ENCODE results near the gene SMPD3.

Gene SMPD3

DNA sequence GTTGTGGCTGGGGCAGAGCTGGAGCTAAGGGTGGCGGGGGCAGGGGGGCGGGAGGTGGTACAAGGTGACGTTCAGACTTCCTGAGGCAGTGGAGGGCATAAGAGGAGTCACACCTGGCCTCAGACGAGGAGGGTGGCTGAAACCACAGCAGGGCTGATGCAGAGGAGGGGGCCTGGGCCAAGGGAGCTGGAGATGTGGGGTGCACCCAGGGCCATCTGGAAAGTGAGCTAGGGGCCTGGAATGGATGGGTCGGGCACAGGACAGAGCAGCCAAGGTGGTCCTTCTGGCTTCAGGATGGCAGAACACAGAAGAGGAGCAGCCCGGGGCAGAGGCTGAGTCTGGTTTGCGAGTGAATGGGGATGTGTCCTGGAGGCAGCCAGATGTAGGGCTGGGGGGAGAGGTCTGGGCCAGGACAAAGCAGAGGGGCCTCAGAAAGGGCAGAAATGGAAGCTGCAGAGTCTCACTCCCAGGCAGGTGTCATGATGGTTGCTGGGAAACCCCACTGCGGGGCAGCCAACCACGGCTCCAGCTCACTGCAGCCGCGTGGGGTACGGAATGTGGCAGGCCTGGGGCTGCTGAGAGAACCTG, 79.9 kb downstream of the SMPD3 start:
- no peak for FAIRE-seq

DNA sequence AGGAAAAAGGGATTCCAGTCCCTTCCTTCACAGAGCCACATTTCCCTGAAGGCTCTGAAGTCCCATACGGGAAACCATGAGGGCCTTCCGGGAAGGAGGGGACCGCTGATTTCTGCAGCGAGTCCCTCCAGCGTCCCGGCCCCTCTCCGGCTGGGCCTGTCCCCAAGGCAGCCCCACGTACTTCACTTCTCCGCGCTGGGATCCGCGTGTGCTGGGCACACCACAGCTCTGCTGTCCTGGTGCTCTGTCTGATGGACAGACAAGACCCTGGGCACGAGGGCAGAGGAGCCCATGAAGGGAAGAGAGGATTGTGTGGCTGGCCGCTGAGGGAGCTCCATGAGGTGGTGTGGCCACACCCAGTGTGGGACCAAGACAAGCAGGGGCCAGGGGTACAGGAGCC, 80.4 kb downstream of the SMPD3 start:
- no peak for FAIRE-seq

DNA sequence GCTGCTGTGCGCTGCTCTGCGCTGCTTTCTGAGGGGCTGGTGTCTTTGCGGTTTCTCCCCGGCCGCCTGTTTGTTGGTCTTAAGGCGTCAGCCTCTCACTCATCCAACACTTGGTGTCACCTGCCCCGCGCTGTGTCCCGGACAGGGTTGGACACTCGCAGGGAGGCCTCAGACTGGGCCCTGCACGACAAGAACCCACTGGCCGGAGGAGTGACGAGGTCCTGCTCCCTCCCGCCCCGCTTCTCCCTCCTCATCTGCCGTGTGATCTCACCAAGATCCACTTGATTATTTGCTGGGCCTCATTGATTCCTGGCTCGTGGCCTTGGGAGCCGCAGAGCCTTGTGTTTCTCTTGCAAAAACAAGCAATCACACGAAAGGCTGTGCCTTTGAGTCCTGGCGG, 80.9 kb downstream of the SMPD3 start:
- no peak for FAIRE-seq

DNA sequence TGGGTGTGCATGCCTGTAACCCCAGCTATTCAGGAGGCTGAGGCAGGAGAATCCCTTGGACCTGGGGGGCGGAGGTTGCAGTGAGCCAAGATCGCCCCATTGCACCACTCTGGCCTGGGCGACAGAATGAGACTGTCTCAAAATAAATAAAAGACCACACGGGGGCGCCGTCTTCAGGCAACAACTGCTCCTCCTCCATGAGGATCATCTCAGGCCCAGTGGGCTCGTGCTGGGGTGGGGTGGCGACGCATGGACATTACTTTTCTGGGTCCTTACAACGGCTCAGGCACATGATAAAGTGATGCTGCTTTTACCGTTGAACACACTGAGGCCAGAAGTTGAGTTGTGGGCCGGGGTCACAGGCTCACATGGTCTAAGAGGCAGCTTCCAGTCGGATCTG, 81.3 kb downstream of the SMPD3 start:
- FAIRE-seq: no peak

DNA sequence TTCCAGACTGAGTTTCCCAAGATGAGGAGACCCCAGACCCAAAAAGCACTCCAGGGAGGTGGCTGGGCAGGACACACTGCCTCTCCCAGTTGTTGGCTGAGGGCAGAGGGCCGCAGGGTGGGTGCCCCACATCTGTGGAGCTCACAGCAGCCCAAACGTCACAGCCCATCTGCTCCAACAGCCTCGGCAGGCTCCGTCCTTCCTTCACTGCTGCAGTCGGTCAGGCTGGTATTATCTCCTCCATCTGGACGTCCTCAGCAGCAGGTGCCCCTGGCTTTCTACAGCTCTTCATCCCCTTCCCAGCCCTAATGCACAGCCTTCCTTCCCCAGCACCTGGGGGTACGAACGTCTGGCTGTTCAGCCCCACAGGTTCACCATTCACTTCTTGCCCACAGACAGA, 82.2 kb downstream of the SMPD3 start:
- no peak for FAIRE-seq

DNA sequence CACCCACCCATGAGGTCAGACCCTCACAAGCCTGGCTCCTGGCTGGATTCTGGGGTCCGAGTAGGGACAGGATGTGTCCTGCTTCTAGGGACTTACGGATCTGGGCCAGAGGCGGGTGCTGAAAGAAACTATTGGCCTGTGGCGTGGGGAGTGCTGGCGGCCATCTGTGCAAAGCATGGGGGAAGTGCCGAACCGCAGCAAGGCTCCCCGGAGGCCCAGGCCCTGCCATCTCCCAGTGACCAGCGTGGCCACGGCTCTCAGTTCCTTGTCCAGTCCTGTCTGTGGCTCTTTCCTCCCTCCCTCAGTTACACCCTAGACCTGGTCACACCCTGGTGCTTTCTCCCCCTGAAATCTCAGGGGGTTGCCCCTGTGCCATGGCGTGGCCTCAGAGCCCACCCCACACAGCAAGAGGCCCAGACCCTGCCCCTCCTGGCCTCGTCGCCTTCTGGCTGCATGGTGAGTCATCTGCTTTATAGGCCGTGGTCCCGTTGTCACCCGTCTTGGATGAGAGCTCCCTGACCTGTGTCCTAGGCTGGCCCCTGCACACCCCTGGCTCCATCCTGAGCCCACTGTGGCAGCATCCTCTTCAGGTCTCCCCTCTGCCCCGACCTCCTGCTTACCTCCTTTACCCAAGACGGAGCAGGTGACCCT, 83.0 kb downstream of the SMPD3 start:
- FAIRE-seq: no peak

DNA sequence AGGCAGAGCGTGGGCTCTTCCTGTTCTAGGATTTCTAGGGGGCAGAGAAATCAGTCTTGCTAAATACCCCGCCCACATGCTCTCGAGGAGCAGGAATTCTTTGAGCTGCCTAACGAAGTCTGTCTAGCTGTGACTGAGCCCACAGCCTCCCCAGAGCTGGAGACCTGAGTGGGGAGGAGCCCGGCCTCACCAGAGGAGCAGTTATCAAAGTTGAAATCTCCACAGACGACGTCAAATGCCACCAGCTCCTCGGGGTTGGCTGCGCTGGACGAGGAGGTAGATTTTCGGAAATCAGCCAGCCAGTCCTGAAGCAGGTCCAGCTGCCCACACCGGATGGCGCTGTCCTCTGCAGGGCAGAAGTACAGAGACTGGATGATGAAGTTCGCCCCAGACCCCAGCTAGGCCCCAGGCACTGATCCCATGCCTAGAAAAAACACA, 83.7 kb downstream of the SMPD3 start:
- FAIRE-seq: no peak

DNA sequence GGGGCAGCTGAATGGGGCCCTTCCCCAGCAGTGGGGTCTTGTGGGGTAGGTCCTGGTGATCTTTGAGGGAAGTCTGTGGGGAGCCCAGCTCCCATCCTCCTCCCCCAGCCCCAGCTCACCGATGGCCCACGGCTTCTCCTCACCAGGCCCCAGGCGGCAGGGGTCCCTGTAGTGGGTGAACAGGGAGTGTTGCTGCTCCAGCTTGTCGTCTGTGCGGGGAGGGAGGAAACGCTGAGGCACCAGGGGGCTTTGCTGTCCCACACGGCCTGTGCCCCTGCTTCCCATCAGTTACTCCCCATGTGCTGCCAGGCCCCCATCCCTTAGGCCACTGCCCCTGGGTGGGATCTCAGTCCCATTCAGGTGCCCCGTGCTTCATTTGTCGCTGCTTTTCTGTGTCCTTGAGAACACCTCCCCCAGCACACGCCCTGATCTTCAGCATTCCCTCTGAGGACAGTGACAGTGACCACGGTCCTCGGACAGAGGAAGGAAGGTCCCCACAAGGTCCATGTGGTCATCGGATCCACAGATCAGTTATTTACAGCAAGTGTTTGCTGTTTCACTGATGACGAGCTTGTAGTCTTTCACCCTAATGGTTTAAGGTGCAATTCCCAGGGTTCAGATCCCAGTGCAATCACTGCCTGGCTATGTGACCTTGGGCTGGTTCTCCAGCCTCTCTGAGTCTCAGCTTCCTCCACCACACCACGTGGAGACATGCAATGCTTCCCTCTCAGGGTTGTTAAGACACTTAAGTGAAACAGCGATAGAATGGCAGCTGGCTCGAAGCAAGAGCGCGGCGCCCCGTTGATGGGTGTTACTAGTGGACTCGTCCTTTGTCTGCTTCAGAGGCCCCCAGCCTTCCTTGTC, 84.4 kb downstream of the SMPD3 start:
- FAIRE-seq: no peak

DNA sequence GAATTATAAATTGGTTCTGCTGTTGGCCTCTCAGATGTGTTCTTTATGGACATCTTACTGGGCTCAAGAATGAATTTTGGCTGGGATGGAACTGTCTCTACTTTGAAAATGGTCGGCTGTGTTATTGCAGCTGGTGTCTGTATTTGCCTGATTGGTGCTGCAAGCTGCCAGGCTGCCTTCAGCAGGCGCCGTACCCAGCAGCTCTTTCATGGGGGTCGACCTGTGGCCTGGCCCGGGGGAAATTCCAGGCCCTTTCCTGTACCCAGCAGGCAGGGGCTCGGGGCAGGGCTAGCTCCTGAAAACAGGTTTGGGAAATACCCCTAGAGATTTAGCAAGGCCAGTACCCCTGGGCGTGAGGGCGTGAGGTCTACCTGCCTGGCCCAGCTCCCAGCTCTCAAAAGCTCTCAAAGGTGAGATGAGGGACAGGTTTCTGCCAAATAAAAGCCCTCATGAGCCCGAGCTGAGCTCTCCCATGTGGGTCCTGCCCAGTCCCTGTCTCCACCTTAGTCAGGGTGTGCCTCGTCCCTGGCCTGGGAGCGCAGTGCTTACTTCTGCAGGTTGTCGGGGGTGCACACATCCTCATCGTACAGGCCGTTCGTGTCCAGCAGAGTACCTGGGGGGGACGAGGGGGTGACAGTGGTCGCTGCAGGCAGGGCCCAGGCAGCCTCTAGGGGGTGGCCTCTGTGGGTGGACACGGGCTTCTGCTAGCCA, 85.2 kb downstream of the SMPD3 start:
- no peak for FAIRE-seq

DNA sequence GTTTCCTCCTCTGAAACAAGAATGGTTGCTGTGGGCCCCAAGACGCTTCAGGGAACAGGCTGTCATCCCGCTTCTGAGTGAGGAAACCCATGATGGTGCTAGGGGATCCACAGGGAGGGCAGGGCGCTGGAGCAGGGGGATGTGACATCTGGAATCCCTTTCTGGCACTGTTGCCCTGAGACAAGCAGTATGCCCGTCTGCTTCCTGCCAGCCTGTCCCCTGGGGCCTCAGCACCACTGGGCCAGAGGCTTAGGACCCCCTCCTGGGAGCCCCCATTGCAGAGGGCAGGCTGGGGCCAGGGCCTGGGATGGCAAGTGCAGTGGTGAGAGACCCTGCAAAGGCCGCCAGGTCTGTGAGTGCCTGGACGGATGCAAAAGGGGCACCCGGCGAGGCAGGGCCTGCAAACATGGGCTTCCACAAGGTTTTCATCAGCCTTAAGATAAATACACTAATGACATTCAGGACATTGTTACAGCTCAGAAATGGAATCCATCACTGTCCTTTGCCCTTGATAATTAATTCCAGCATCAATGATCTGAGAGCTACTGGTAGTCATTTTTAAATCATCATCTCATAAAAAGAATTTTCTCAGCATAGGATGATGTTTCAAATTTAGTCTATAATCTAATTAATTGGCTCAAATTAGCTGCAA, 85.9 kb downstream of the SMPD3 start:
- no peak for FAIRE-seq

DNA sequence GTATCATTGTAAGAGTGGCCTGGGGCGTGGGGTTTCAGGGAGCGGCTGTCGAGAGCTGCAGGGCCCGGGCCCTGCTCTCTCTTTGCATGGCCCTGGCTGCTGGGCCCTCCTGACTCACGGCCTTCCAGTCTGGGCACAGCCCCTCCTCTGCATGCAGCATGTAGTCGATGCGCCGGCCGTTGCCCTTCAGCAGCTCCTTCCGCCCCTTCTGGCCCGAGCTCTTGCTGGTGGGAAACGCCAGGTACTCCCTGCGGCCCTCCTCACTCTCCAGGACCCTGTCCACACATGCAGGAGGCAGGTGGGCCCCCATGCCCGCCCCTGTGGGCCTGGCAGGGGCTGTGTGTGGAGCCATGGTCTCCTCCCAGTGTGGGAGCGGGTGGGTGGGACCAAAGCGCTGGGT, 86.8 kb downstream of the SMPD3 start:
- no peak for FAIRE-seq

DNA sequence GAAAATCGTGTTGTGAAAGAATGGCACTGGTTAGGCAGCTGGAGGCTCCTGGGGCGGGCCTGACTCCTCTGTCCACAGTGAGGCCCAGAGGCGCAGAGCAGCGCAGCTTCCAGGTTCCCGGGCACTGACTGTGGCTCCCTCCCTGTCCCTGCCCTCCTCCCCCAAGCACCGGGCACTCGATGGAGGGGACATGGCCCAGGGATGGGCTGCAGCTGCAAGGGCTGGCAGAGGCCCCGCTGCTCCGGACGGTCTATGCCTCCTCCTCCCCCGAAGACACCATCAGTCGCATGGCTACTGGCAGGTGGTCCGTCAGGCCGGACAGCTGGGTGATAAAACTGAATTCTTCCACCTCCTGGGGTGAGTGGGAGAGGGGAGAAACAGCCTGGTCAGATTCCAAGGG, 87.4 kb downstream of the SMPD3 start:
- FAIRE-seq: no peak

DNA sequence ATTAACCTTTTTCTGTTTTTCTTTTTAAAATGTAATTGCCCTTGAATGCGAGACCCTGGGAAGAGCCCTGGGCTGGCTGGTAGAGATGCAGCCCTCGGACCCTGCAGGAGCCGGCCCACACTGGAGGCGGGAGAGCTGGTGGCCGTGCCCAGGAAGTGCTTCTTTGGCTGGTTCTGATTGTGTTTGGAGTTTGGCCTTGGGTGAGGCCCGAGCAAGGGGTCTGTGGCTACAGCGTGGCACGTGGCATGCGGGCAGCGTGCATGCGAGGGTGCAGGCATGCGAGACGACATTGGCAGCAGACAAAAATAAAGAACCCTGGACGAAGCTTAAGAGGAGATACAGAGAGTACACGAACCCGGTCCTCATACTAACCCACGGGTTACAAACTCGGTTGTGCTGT, 87.8 kb downstream of the SMPD3 start:
- FAIRE-seq: no peak

DNA sequence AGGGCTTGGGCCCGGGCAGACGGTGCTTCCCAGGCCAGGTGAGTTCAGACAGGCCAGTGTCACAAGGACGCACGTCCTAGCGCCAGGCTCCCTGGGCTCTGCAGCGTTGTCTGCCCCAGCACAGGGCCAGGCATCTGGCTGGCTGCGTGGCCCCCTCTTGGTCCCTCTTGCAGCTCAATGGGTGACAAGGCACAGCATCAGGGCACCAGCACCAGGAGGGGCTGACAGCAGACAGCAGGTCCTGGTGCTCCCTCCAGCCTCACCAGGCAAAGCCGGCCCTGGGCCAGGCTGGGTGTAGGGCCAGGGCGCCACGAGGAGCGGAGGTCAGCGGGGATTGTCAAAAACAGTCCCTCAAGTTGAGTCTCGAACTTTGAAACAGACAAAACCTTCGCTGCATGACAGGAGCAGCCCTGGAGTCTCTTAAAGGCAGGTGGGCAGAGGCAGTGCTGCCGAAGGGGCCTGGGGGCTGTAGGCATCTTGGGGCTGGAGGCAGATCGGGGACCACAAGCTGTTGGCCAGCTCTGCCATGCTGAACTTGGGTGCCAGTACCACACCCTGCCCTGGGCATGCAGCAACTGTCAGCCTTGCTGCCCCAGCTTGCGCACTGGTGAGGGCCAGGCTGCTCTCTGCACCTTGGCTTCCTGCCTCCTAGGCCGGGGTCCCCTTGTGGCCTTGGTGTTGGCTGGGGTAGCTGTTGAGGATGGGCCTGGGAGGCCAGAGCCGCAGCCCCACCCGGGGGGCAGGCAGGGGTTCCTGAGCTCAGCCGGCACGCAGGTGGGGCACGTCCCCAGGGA, 88.7 kb downstream of the SMPD3 start:
- FAIRE-seq: no peak

DNA sequence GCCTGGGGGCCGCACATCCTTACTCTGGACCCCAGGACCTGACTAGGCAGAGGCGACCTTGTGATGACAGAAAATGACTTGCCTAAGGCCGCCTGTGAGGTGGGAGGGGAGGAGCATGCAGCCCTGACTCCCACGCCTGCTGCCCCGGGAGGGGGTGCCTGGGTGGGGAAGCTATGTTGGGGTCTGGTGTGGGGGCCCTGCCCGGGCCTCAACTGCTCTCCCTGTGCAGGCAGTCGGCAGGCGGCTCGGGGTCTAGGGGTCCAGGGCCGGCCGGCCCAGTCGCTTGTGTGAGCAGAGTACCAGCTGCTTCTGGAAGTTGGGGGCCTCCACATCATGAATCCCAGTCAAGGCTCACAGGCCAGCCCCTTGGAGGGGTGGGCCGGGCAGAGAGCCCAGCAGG, 89.4 kb downstream of the SMPD3 start:
- no peak for FAIRE-seq

DNA sequence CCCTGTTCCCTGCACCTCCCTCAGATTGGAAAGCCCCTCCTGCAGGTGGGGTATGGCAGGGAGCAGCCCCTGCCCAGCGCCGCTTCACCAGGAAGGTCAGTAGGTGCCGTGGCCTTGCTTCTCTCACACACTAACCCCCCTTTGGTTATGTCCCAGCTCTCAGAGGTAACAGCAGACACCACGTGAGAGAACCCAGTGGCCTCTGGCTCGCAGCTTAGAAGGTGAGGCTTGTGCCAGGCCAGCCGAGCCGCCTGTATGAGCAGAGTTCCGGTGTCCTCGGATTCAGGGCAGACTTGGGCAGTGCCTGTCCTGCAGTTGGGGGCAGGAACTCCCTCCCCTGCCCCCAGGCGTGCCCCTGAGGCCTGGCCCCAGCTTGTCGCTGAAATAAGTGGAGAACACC, 90.4 kb downstream of the SMPD3 start:
- no peak for FAIRE-seq

DNA sequence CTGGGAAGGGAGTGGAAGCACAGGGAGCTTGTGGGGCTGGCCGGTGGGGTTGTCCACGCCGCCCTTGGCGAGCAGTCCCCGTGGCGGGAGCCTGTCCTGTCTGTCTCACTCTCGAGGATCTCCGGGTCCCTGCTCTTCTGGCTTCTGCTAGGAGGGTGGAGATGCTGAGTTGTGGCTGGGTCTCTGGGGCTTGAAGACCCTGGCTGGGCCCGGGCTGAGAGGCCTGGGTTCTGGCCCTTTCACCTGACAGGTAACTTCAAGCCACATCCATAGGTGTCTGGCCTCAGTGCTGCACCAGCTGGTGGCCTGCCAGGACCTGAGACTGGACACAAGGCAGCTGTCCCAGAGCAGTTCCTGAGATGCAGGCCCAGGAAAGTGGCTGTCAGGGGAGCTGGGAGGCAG, 90.8 kb downstream of the SMPD3 start:
- FAIRE-seq: no peak

DNA sequence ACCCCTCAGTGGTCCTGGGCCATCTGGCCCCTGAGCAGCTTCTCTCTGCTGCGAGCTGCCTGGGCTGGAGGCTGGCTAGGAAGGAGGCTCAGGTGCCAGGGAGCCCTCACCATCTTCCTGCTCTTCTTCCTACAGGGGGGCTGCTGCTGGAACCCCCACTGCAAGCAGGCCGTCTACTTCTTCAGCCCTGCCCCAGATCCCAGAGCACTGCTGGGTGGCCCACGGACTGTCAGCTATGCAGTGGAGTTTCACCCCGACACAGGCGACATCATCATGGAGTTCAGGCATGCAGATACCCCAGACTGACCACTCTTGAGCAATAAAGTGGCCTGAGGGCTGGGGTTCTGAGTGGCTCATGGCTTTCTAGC, 91.4 kb downstream of the SMPD3 start:
- FAIRE-seq: no peak

DNA sequence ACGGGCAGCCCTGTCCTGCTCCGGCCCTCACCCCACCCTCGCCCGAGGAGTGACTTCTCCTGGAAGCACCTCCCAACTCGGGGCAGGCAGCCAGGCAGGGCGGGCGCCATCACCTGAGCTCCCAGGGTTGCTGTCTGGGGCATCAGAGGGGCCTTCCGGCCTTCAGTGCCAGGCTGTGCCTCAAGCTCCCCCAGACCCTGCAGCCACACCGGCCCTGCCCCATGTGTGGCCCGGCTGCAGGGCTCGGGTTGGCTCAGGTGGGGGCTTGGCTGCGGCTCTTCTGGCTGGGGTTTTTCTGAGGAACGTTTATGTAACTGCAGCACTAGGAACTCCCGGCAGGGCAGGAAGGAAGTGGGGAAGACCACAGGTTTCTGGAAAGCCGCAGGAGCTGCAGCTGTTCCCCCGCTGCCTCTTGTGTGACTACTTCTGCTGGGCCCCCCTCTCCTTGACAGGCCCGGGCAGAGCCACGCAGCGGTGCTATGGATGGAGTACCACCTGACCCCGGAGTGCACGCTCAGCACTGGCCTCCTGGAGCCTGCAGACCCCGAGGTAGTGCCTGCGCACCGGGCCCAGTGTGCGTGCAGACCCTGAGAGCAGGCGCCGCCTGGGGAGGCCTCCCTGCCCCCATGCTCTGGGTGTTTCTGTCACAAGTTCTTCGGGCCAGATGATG, 91.9 kb downstream of the SMPD3 start:
- no peak for FAIRE-seq

DNA sequence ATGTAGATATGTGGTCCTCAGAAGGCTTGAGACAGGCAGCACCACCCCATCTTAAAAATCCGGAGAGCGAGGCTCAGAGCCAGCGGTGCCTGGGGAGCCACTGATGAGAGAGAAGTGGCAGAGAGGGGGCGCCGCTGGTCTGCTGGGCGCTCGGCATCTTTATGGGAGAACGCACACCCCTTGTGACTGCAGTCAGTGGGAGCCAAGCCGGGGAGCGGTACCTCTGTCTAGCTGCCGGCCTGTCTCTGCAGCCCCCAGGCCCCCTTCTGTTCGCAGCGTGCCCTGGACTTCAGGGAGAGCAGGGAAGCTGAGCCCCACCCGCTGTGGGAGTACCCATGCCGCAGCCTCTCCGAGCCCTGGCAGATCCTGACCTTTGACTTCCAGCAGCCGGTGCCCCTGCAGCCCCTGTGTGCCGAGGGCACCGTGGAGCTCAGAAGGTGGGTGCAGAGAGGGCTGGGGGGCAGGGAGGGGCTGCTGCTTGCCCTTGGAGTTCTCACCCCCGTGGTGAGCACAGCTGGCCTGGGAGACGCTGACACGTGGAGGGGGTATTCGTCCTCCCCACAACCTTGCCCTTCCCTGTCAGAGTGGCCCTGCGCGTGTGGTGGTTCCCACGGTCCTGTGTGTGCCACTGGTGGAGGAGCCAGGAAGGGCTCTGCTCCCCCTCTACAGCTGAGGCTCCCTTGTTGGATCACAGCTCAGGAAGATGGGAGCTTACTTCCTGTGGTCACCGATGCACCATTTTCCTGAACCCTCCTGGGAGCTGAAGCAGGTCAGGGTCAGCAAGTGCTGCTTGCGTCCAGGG, 92.7 kb downstream of the SMPD3 start:
- no peak for FAIRE-seq

DNA sequence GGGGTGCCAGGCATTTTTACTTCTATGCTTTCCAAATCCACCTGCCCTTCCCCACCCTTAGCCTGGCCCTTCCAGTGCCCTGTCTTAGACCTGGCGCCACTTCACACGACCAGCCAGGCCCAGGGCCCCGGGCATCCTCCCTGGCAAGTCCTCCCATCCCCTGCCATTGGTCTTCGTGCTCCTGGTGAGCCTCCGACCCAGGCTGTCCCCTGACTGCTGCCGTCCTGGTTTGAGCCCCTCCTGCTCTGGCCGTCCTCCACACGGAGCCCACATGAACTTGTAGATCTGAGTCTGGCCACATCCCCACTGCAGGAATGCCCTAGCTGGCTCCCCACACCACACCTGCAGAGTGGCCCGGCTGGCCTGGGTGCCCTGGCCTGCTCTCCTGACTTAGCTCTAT, 93.5 kb downstream of the SMPD3 start:
- FAIRE-seq: no peak
